Kidney (tissue), 14 donors: ENCODE results near the gene LRCH3. TPM values are rescaled to one million over a fixed set of nuclear protein-coding genes. Genes with fewer than 3 reads are reported as not detected.

Experiments used
- DNase-seq, 5 donors: peaks; one replicate each; pipeline ENCODE4 v3.0.0-alpha.2; 2013 to 2020
- FAIRE-seq: peaks from 2 replicates; lab custom pipeline; 2012; peaks lifted over from hg19 to GRCh38; lab: Jason Lieb, UNC
- H3K27ac ChIP-seq, 2 donors: one replicate each; pipeline ENCODE4 v1.7.0; 2013; ENCODE audit warnings: low read depth in 2 of 2, low read length in 2 of 2, inconsistent platforms in 1 of 2
- H3K27me3 ChIP-seq: one replicate; pipeline ENCODE4 v1.7.1; 2013; ENCODE audit warnings: low read length, inconsistent platforms; ENCODE audit not compliant: control insufficient read depth, insufficient read depth
- H3K36me3 ChIP-seq, 3 donors: one replicate each; pipeline versions ENCODE4 v1.7.0 to v1.7.1; 2013; ENCODE audit warnings: low read length in 3 of 3, control low read depth in 1 of 3, inconsistent platforms in 1 of 3; ENCODE audit not compliant: insufficient read depth in 3 of 3, control insufficient read depth in 2 of 3
- H3K4me1 ChIP-seq, 3 donors: one replicate each; pipeline versions ENCODE4 v1.7.0 to v1.7.1; 2013; ENCODE audit warnings: low read length in 3 of 3, inconsistent platforms in 1 of 3, low read depth in 1 of 3; ENCODE audit not compliant: control insufficient read depth in 2 of 3, insufficient read depth in 2 of 3
- H3K4me3 ChIP-seq, 3 donors: one replicate each; pipeline versions ENCODE4 v1.7.0 to v1.8.1; 2013; ENCODE audit warnings: low read length in 3 of 3, control low read depth in 1 of 3, inconsistent platforms in 1 of 3
- H3K9ac ChIP-seq, 3 donors: one replicate each; pipeline versions ENCODE4 v1.7.0 to v1.7.1; 2013; ENCODE audit warnings: low read length in 3 of 3, control low read depth in 1 of 3, inconsistent platforms in 1 of 3
- H3K9me3 ChIP-seq, 3 donors: one replicate each; pipeline versions ENCODE4 v1.7.0 to v1.7.1; 2013; ENCODE audit warnings: low read length in 3 of 3, control low read depth in 1 of 3, inconsistent platforms in 1 of 3; ENCODE audit not compliant: control insufficient read depth in 2 of 3, insufficient read depth in 1 of 3
- intact Hi-C: fragments of 100-400 bp; cut with DNase I; formaldehyde crosslinking; loops from one replicate; pipeline ENCODE4 v1.11.1; 2022
- polyA plus RNA-seq: library from polyadenylated mRNA; stranded (reverse); fragments of 350-450 nt; fragmentation: Illumina TruSeq; extraction: RNeasy Lipid Tissue Mini Kit (QIAGEN cat#74804); gene quantifications from one replicate; pipeline ENCODE4 v1.2.3, GENCODE V29; 2014; ENCODE audit warnings: low read depth, low replicate concordance; ENCODE audit not compliant: insufficient read depth
- total RNA-seq: library from RNA; stranded (reverse); fragmentation: NEBNext Ultra II Directional; extraction: Animal tissue kit (Norgen Biotek cat#: 25700); gene quantifications from one replicate; pipeline ENCODE4 v1.2.1, GENCODE V29; 2021
- TF ChIP-seq, protein P1 (sequence below): IDR thresholded peaks from 3 replicates; pipeline ENCODE4 v1.5.1; 2012; ENCODE audit warnings: mild to moderate bottlenecking, moderate library complexity, borderline replicate concordance; ENCODE audit not compliant: insufficient read depth; ENCODE audit errors: extremely low read depth
- donor health status: control.
- donor health status: control.
- donor health status: control.
- donor health status: control.
- donor health status: control.
- donor health status: DM: yes; HTN: yes; CAD: no.
- donor health status: Normal renal cell carcinoma (clear cell type).

Gene LRCH3
- total and polyA plus RNA-seq, 2 donors from 2014 or later, result 11.6 to 52.0 TPM

DNA sequence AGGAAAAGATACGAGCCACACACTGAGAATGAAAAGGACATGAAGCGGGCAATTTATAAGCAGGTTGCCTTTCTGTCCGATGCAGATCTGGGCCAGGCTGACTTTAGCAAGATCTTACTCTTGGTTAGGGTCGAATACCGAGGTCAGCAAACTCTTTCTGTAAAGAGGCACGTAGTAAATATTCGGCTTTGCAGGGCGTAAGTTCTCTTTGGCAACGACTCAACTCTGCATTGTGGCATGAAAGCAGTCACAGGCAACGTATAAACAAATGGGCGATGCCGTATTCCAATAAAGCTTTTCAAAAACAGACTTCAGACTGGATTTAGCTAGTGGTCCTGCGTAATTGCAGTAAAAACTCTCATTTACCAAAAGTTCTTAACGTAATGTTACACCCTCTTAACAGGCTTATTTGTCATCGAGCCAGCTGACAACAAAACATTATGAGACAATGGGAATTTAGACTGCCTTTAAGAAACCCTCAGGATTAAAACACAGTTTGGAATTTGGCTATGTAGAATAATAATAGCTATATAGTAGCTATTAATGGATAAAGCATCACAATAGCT lies 145.8 kb downstream of the LRCH3 start:
- no peak overlapping the region for H3K9ac ChIP-seq
- TF ChIP-seq, protein P1, sequence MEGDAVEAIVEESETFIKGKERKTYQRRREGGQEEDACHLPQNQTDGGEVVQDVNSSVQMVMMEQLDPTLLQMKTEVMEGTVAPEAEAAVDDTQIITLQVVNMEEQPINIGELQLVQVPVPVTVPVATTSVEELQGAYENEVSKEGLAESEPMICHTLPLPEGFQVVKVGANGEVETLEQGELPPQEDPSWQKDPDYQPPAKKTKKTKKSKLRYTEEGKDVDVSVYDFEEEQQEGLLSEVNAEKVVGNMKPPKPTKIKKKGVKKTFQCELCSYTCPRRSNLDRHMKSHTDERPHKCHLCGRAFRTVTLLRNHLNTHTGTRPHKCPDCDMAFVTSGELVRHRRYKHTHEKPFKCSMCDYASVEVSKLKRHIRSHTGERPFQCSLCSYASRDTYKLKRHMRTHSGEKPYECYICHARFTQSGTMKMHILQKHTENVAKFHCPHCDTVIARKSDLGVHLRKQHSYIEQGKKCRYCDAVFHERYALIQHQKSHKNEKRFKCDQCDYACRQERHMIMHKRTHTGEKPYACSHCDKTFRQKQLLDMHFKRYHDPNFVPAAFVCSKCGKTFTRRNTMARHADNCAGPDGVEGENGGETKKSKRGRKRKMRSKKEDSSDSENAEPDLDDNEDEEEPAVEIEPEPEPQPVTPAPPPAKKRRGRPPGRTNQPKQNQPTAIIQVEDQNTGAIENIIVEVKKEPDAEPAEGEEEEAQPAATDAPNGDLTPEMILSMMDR, result no peak
- H3K4me1 ChIP-seq, result no peaks in the 10 kb centered on the region
- DNase-seq (no peak), FAIRE-seq (no peak)
- H3K27ac ChIP-seq, result no peak overlapping the region
- no peak overlapping the region for H3K4me3 ChIP-seq
- intact Hi-C loops, result no loop called here
- no peaks in the 10 kb centered on the region for H3K36me3 ChIP-seq
- H3K9me3 ChIP-seq, result no peaks in the 10 kb centered on the region
- H3K27me3 ChIP-seq, result no peaks in the 10 kb centered on the region

Other genes starting within 250 kb of the LRCH3 start
- gene BDH1, start 235.3 kb upstream of the LRCH3 start, total RNA-seq, result 21.2 TPM
- 49.6 TPM for gene BDH1, start 235.3 kb upstream of the LRCH3 start, polyA plus RNA-seq
- gene RUBCN, start 54.4 kb upstream of the LRCH3 start, total RNA-seq, result 31.5 TPM
- 4.4 TPM for gene RUBCN, start 54.4 kb upstream of the LRCH3 start, polyA plus RNA-seq
- 53.7 TPM for gene FYTTD1, start 41.4 kb upstream of the LRCH3 start, total RNA-seq
- 11.9 TPM for gene FYTTD1, start 41.4 kb upstream of the LRCH3 start, polyA plus RNA-seq
- gene RPL35A, start 158.9 kb downstream of the LRCH3 start, total RNA-seq, result 721 TPM
- gene RPL35A, start 158.9 kb downstream of the LRCH3 start, polyA plus RNA-seq, result 1,510 TPM
- 10.5 TPM for gene LMLN, start 169.0 kb downstream of the LRCH3 start, total RNA-seq
- gene LMLN, start 169.0 kb downstream of the LRCH3 start, polyA plus RNA-seq, result 1.6 TPM